Stimulated activated CD8-positive, alpha-beta memory T cell treated with anti-CD3 and anti-CD28 coated beads, Interleukin-12 subunit alpha, Interleukin-12 subunit beta, amount 100 ng/mL, for 4 hours (primary cell): Measurements from ENCODE around the gene GPATCH4.
A peak's percentile ranks its signal among the peaks of the same experiment; 100 is the strongest.
"Not testable (repeated sequence)": the region's sequence is repeated elsewhere in the genome, so short reads cannot be mapped to it uniquely, and the experiment has no call there.

Experiments
- DNase-seq: peaks from one replicate; pipeline ENCODE4 v3.0.0-alpha.2; 2020; ENCODE audit warnings: low read depth

GPATCH4 gene

GRCh38 chr1:156574039-156574633 is 27.1 kb downstream of the GPATCH4 start:
- DNase-seq = no peak

- DNase-seq = no peak
Measured at GRCh38 chr1:156572663-156573018, 28.6 kb downstream of the GPATCH4 start.

GRCh38 chr1:156571919-156572662 is 29.2 kb downstream of the GPATCH4 start, which contains the start of gene IQGAP3:
TSS of gene IQGAP3 (minus strand) at chr1:156572565. CDS start at chr1:156572529, 36 bp downstream.
- DNase-seq = peak; percentile 44

GRCh38 chr1:156571261-156571852 is 29.9 kb downstream of the GPATCH4 start:
- DNase-seq = no peak

- no peak for DNase-seq
Measured at GRCh38 chr1:156566436-156566835, 34.8 kb downstream of the GPATCH4 start.

GRCh38 chr1:156565519-156565918 is 35.8 kb downstream of the GPATCH4 start:
- no peak for DNase-seq

GRCh38 chr1:156560585-156561163 is 40.6 kb downstream of the GPATCH4 start:
- no peak for DNase-seq

- DNase-seq = no peak
Measured at GRCh38 chr1:156559797-156560385, 41.4 kb downstream of the GPATCH4 start.

- no peak for DNase-seq
Measured at GRCh38 chr1:156559086-156559796, 42.0 kb downstream of the GPATCH4 start.

GRCh38 chr1:156556354-156556753 is 44.9 kb downstream of the GPATCH4 start:
- no peak for DNase-seq

GRCh38 chr1:156555715-156556114 is 45.6 kb downstream of the GPATCH4 start:
- no peak for DNase-seq

GRCh38 chr1:156554971-156555370 is 46.3 kb downstream of the GPATCH4 start:
- DNase-seq = no peak

- DNase-seq = no peak
Measured at GRCh38 chr1:156553860-156554485, 47.3 kb downstream of the GPATCH4 start.

GRCh38 chr1:156552937-156553336 is 48.3 kb downstream of the GPATCH4 start:
- not testable (repeated sequence) for DNase-seq

- DNase-seq = no peak
Measured at GRCh38 chr1:156552518-156552917, 48.8 kb downstream of the GPATCH4 start.

GRCh38 chr1:156551869-156552268 is 49.4 kb downstream of the GPATCH4 start:
- no peak for DNase-seq

GRCh38 chr1:156551066-156551643 is 50.1 kb downstream of the GPATCH4 start:
- no peak for DNase-seq

- DNase-seq = no peak
Measured at GRCh38 chr1:156550346-156550745, 50.9 kb downstream of the GPATCH4 start.

GRCh38 chr1:156549831-156550230 is 51.4 kb downstream of the GPATCH4 start:
- DNase-seq = no peak

GRCh38 chr1:156549390-156549789 is 51.9 kb downstream of the GPATCH4 start:
- DNase-seq = no peak

- DNase-seq = no peak
Measured at GRCh38 chr1:156547982-156548381, 53.3 kb downstream of the GPATCH4 start.
